Stomach (tissue), 4 donors: ENCODE data around the gene WDR49.

Experiments
- POLR2A ChIP-seq, 4 donors: fragments of 450-650 bp; IDR thresholded peaks; one replicate each; pipeline ENCODE4 v1.6.1; 2016; ENCODE audit warnings: antibody characterized with exemption in 4 of 4, control low read depth in 2 of 4, mild to moderate bottlenecking in 1 of 4, moderate library complexity in 1 of 4
- POLR2AphosphoS5 ChIP-seq, 3 donors: sonication (generic); formaldehyde crosslinking; IDR thresholded peaks; one replicate each; pipeline ENCODE4 v1.6.1; 2016; ENCODE audit warnings: antibody characterized with exemption in 3 of 3
- TF ChIP-seq, protein P1 (sequence below), 7 experiments: fragments of 450-650 bp in 4 of 7; fragments of 200-600 bp in 3 of 7; sonication (generic) in 3 of 7; IDR thresholded peaks; one replicate each; pipeline ENCODE4 v1.5.1; 2016 to 2019; ENCODE audit warnings: antibody characterized with exemption in 7 of 7, control low read depth in 2 of 7, mild to moderate bottlenecking in 1 of 7

DNA sequence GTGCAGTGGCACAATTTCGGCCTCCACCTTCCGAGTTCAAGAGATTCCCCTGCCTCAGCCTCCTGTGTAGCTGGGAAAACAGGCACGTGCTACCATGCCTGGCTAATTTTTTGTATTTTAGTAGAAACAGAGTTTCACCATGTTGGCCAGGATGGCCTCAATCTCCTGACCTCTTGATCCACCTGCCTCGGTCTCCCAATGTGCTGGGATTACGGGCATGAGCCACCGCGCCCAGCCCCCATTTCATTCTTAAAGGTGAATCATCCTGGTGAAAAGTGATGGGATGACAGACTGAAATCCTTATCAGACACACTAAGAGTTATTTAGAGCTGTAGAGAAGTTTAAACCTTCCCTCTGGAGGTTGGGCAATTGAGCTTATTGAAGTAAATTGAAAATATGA, 155.8 kb downstream of the WDR49 start:
- TF ChIP-seq, protein P1, sequence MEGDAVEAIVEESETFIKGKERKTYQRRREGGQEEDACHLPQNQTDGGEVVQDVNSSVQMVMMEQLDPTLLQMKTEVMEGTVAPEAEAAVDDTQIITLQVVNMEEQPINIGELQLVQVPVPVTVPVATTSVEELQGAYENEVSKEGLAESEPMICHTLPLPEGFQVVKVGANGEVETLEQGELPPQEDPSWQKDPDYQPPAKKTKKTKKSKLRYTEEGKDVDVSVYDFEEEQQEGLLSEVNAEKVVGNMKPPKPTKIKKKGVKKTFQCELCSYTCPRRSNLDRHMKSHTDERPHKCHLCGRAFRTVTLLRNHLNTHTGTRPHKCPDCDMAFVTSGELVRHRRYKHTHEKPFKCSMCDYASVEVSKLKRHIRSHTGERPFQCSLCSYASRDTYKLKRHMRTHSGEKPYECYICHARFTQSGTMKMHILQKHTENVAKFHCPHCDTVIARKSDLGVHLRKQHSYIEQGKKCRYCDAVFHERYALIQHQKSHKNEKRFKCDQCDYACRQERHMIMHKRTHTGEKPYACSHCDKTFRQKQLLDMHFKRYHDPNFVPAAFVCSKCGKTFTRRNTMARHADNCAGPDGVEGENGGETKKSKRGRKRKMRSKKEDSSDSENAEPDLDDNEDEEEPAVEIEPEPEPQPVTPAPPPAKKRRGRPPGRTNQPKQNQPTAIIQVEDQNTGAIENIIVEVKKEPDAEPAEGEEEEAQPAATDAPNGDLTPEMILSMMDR (IDR thresholded peaks at IDR 0.05) = no peak
- no peak for TF ChIP-seq POLR2AphosphoS5 (IDR thresholded peaks at IDR 0.05)
- no peak for TF ChIP-seq POLR2A (IDR thresholded peaks at IDR 0.05)
